CD14-positive monocyte (primary cell): ENCODE results near the gene OR5P2. TPM values are rescaled to one million over a fixed set of nuclear protein-coding genes. Genes with fewer than 3 reads are reported as not detected.
"Not testable (repeated sequence)": the region's sequence is repeated elsewhere in the genome, so short reads cannot be mapped to it uniquely, and the experiment has no call there.

Source experiments
- DNase-seq, 3 donors: peaks; one replicate each; pipeline ENCODE4 v3.0.0-alpha.2; 2011 to 2022
- H2AFZ ChIP-seq: 2 replicates; pipeline ENCODE4 v1.6.0; 2012; ENCODE audit warnings: mild to moderate bottlenecking, low read depth, low read length, inconsistent platforms; ENCODE audit not compliant: insufficient read depth, poor library complexity, severe bottlenecking
- H3K27ac ChIP-seq, 2 donors: 1 replicate in 1 of 2; 2 replicates in 1 of 2; pipeline ENCODE4 v1.5.1; 2012 to 2013; ENCODE audit warnings: low read length in 2 of 2, control low read depth in 1 of 2, inconsistent platforms in 1 of 2, low read depth in 1 of 2, mild to moderate bottlenecking in 1 of 2
- H3K27me3 ChIP-seq, 2 donors: one replicate each; pipeline versions ENCODE4 v1.6.0 to v1.6.1; 2011 to 2013; ENCODE audit warnings: low read length in 2 of 2; ENCODE audit not compliant: control insufficient read depth in 2 of 2, insufficient read depth in 2 of 2
- H3K36me3 ChIP-seq, 2 donors: replicated peaks in 1 of 2; 1 replicate in 1 of 2; 2 replicates in 1 of 2; pipeline versions ENCODE4 v1.5.1 to v1.6.1; 2012 to 2013; ENCODE audit warnings: low read length in 2 of 2, control low read depth in 1 of 2, inconsistent platforms in 1 of 2, mild to moderate bottlenecking in 1 of 2; ENCODE audit not compliant: insufficient read depth in 2 of 2, control insufficient read depth in 1 of 2
- H3K4me1 ChIP-seq, 2 donors: 1 replicate in 1 of 2; 2 replicates in 1 of 2; pipeline versions ENCODE4 v1.5.1 to v1.6.1; 2012 to 2013; ENCODE audit warnings: low read length in 2 of 2, control low read depth in 1 of 2, inconsistent platforms in 1 of 2, mild to moderate bottlenecking in 1 of 2, moderate library complexity in 1 of 2; ENCODE audit not compliant: insufficient read depth in 2 of 2, control insufficient read depth in 1 of 2
- H3K4me2 ChIP-seq: replicated peaks from 2 replicates; pipeline ENCODE3; 2012; ENCODE audit warnings: low read length, moderate library complexity, mild to moderate bottlenecking; ENCODE audit not compliant: poor library complexity, severe bottlenecking; ENCODE audit errors: extremely low read depth
- H3K4me3 ChIP-seq, 3 experiments: fragments of 200-600 bp in 1 of 3; sonication (generic) in 1 of 3; replicated peaks in 1 of 3; 1 replicate in 2 of 3; 2 replicates in 1 of 3; pipeline ENCODE4 v1.5.1; 2011 to 2013; ENCODE audit warnings: low read length in 3 of 3, mild to moderate bottlenecking in 3 of 3, control low read depth in 2 of 3, low read depth in 2 of 3, inconsistent platforms in 1 of 3, moderate library complexity in 1 of 3
- H3K79me2 ChIP-seq: 2 replicates; pipeline ENCODE4 v1.6.0; 2012; ENCODE audit warnings: mild to moderate bottlenecking, control low read depth, inconsistent platforms, low read length, moderate library complexity; ENCODE audit not compliant: insufficient read depth
- H3K9ac ChIP-seq: 2 replicates; pipeline ENCODE4 v1.6.0; 2017; ENCODE audit warnings: low read length, mild to moderate bottlenecking; ENCODE audit not compliant: insufficient read depth, poor library complexity, severe bottlenecking
- H3K9me3 ChIP-seq, 2 donors: replicated peaks in 1 of 2; 1 replicate in 1 of 2; 2 replicates in 1 of 2; pipeline versions ENCODE4 v1.5.1 to v1.6.1; 2012 to 2013; ENCODE audit warnings: low read length in 2 of 2, control low read depth in 1 of 2; ENCODE audit not compliant: control insufficient read depth in 1 of 2, insufficient read depth in 1 of 2
- H4K20me1 ChIP-seq: 2 replicates; pipeline ENCODE4 v1.6.0; 2012; ENCODE audit warnings: mild to moderate bottlenecking, low read length, control low read depth, moderate library complexity; ENCODE audit not compliant: insufficient read depth
- H3K27ac Mint-ChIP-seq, 7 donors: one replicate each; pipeline ENCODE4 v1.8.0; 2020; ENCODE audit warnings: mild to moderate bottlenecking in 7 of 7, mixed read lengths in 7 of 7, moderate library complexity in 6 of 7, inconsistent platforms in 2 of 7
- H3K27me3 Mint-ChIP-seq, 3 donors: one replicate each; pipeline ENCODE4 v1.8.0; 2021 to 2022; ENCODE audit warnings: low read depth in 3 of 3, mild to moderate bottlenecking in 3 of 3, mixed read lengths in 3 of 3, moderate library complexity in 3 of 3, inconsistent platforms in 1 of 3
- H3K36me3 Mint-ChIP-seq, 2 donors: one replicate each; pipeline ENCODE4 v1.8.0; 2020; ENCODE audit warnings: mixed read lengths in 2 of 2, inconsistent platforms in 1 of 2, mild to moderate bottlenecking in 1 of 2
- H3K4me1 Mint-ChIP-seq: one replicate; pipeline ENCODE4 v1.8.0; 2020; ENCODE audit warnings: mild to moderate bottlenecking, mixed read lengths
- H3K4me3 Mint-ChIP-seq, 2 donors: one replicate each; pipeline ENCODE4 v1.8.0; 2020; ENCODE audit warnings: mild to moderate bottlenecking in 2 of 2, mixed read lengths in 2 of 2, moderate library complexity in 1 of 2
- H3K9me3 Mint-ChIP-seq, 7 donors: one replicate each; pipeline ENCODE4 v1.8.0; 2020 to 2022; ENCODE audit warnings: mixed read lengths in 7 of 7, mild to moderate bottlenecking in 6 of 7, moderate library complexity in 6 of 7, inconsistent platforms in 2 of 7
- WGBS: methylation state at CpG from one replicate; pipeline ENCODE4 v1.1.5; 2013; ENCODE audit warnings: missing lambda C conversion rate; ENCODE audit not compliant: insufficient coverage; 5-methylcytosine and 5-hydroxymethylcytosine counted together
- intact Hi-C, 2 donors: fragments of 100-400 bp; cut with micrococcal nuclease; formaldehyde crosslinking; loops; one replicate each; pipeline versions ENCODE4 v1.15.0 to v1.15.1; 2023
- polyA plus RNA-seq, 3 donors: library from polyadenylated mRNA; depleted of rRNA in 1 of 3; unstranded in 2 of 3; stranded (reverse) in 1 of 3; fragments of 300-500 nt in 2 of 3; fragments of >200 nt in 1 of 3; fragmentation: Illumina TruSeq in 2 of 3; gene quantifications; 1 replicate in 2 of 3; 2 replicates in 1 of 3; pipeline ENCODE4 v1.2.3, GENCODE V29; 2012 to 2021
- TF ChIP-seq, protein P1 (sequence below): fragments of 200-600 bp; IDR thresholded peaks from one replicate; pipeline ENCODE4 v1.8.0; 2022; ENCODE audit warnings: antibody characterized with exemption, mild to moderate bottlenecking

The OR5P2 gene
- polyA plus RNA-seq, 3 donors: not detected

DNA sequence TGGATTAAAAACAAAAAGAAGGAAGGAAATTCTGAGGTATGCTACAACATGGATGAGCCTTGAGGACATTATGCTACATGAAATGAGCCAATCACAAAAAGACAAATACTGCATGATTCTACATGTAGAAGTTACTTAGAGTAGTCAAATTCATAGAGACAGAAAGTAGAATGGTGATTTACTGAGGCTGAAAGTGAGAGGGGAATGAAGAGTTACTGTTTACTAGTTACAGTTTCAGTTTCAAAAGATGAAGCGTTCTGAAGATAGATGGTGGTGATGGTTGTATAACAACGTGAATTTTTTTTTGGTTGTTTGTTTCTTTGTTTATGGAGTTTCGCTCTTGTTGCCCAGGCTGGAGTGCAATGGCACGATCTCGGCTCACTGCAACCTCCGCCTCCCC is 9.5 kb downstream of the OR5P2 start:
- H3K4me1 Mint-ChIP-seq: no peaks in the 10 kb centered on the region
- no peak overlapping the region for H3K4me3 Mint-ChIP-seq
- H3K36me3 Mint-ChIP-seq: no peaks in the 10 kb centered on the region
- TF ChIP-seq, protein P1, sequence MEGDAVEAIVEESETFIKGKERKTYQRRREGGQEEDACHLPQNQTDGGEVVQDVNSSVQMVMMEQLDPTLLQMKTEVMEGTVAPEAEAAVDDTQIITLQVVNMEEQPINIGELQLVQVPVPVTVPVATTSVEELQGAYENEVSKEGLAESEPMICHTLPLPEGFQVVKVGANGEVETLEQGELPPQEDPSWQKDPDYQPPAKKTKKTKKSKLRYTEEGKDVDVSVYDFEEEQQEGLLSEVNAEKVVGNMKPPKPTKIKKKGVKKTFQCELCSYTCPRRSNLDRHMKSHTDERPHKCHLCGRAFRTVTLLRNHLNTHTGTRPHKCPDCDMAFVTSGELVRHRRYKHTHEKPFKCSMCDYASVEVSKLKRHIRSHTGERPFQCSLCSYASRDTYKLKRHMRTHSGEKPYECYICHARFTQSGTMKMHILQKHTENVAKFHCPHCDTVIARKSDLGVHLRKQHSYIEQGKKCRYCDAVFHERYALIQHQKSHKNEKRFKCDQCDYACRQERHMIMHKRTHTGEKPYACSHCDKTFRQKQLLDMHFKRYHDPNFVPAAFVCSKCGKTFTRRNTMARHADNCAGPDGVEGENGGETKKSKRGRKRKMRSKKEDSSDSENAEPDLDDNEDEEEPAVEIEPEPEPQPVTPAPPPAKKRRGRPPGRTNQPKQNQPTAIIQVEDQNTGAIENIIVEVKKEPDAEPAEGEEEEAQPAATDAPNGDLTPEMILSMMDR: no peak
- H3K27me3 Mint-ChIP-seq: no peaks in the 10 kb centered on the region
- no peaks in the 10 kb centered on the region for H4K20me1 ChIP-seq
- no peak overlapping the region for H3K27ac Mint-ChIP-seq
- H3K4me1 ChIP-seq: no peaks in the 10 kb centered on the region
- no peaks in the 10 kb centered on the region for H3K79me2 ChIP-seq
- H3K4me3 ChIP-seq: no peak overlapping the region
- DNase-seq: no peak
- no peak overlapping the region for H2AFZ ChIP-seq
- H3K27me3 ChIP-seq: no peaks in the 10 kb centered on the region
- peaks cover 0 to 12% of the 10 kb centered on the region in 2 donors for H3K9me3 ChIP-seq
- intact Hi-C loops: no loop called here
- 94% methylated on average over 5 of the region's 6 CpGs for WGBS
- H3K27ac ChIP-seq: no peak overlapping the region
- peaks cover 0 to 27% (median 8%) of the 10 kb centered on the region in 7 donors for H3K9me3 Mint-ChIP-seq
- H3K4me2 ChIP-seq: no peak overlapping the region
- H3K36me3 ChIP-seq: no peaks in the 10 kb centered on the region
- H3K9ac ChIP-seq: no peak overlapping the region

DNA sequence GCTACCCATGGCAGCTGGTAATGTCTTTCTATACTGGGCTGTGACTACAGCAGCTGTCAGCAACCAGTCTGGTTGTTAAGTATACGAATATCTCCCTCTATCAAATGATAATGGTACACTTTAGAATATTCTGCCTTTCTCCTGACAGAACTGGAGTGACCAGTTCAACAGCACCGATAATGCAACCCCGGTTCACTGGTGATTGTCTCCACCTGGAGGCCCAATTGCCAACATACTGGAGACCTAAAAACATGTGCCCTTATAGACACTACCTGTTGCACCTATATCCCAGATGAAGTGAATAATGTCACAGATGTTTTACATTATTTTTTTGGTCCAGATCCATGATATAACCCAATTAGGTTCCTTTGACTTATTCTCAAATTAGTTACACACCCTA is 21.1 kb downstream of the OR5P2 start:
- H3K27me3 Mint-ChIP-seq: no peaks in the 10 kb centered on the region
- H3K36me3 Mint-ChIP-seq: no peaks in the 10 kb centered on the region
- no peaks in the 10 kb centered on the region for H3K4me1 Mint-ChIP-seq
- H3K4me3 ChIP-seq: no peak overlapping the region
- H3K4me2 ChIP-seq: no peak overlapping the region
- intact Hi-C loops: no loop called here
- WGBS: 87% methylated on average over 3 of the region's 3 CpGs
- H3K9me3 ChIP-seq: peaks cover 0 to 7% of the 10 kb centered on the region in 2 donors
- no peak overlapping the region for H3K4me3 Mint-ChIP-seq
- peaks cover 0 to 10% (median 5%) of the 10 kb centered on the region in 7 donors for H3K9me3 Mint-ChIP-seq
- TF ChIP-seq, protein P1: no peak
- no peak overlapping the region for H3K9ac ChIP-seq
- H3K27me3 ChIP-seq: no peaks in the 10 kb centered on the region
- no peak overlapping the region for H3K27ac ChIP-seq
- H3K4me1 ChIP-seq: no peaks in the 10 kb centered on the region
- DNase-seq: no peak
- no peaks in the 10 kb centered on the region for H3K79me2 ChIP-seq
- H3K36me3 ChIP-seq: no peaks in the 10 kb centered on the region
- H4K20me1 ChIP-seq: no peaks in the 10 kb centered on the region
- H2AFZ ChIP-seq: no peak overlapping the region
- H3K27ac Mint-ChIP-seq: no peak overlapping the region

DNA sequence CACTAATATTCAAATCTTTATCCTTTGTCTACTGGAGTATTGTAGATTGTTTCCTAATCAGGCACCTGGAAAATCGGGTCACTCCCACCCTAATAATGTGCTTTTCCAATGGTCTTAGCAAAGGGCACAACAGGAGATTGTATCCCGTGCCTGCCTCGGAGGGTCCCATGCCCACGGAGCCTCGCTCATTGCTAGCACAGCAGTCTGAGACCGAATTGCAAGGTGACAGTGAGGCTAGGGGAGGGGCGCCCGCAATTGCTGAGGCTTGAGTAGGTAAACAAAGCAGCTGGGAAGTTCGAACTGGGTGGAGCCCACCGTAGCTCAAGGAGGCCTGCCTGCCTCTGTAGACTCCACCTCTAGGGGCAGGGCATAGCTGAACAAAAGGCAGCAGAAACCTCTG is 32.4 kb downstream of the OR5P2 start:
- DNase-seq, H3K4me2 ChIP-seq, H3K27me3 ChIP-seq, H3K36me3 ChIP-seq, H3K27me3 Mint-ChIP-seq, H3K4me3 Mint-ChIP-seq, H3K36me3 Mint-ChIP-seq, H3K27ac ChIP-seq, intact Hi-C loops, H3K4me1 ChIP-seq, H4K20me1 ChIP-seq, H3K9me3 ChIP-seq, H3K4me1 Mint-ChIP-seq, H3K4me3 ChIP-seq, H2AFZ ChIP-seq, H3K27ac Mint-ChIP-seq, H3K79me2 ChIP-seq, H3K9ac ChIP-seq: not testable (repeated sequence)
- H3K9me3 Mint-ChIP-seq: peaks cover 2 to 14% (median 6%) of the 10 kb centered on the region in 7 donors
- WGBS: 92% methylated on average over 8 of the region's 10 CpGs
